Gastrocnemius medialis (tissue), 4 donors: ENCODE results near the gene HTATSF1.

Source experiments
- POLR2A ChIP-seq, 2 donors: fragments of 450-650 bp; IDR thresholded peaks; one replicate each; pipeline ENCODE4 v1.6.1; 2017; ENCODE audit warnings: antibody characterized with exemption in 2 of 2, mild to moderate bottlenecking in 2 of 2, moderate library complexity in 2 of 2
- TF ChIP-seq, protein P1 (sequence below), 5 experiments: fragments of 450-650 bp in 3 of 5; fragments of 200-600 bp in 2 of 5; sonication (generic) in 2 of 5; IDR thresholded peaks in 4 of 5; conservative IDR thresholded peaks in 1 of 5; 1 replicate in 4 of 5; 2 replicates in 1 of 5; pipeline ENCODE4 v1.5.1; 2016 to 2019; ENCODE audit warnings: antibody characterized with exemption in 5 of 5, mild to moderate bottlenecking in 3 of 5, moderate library complexity in 3 of 5

DNA sequence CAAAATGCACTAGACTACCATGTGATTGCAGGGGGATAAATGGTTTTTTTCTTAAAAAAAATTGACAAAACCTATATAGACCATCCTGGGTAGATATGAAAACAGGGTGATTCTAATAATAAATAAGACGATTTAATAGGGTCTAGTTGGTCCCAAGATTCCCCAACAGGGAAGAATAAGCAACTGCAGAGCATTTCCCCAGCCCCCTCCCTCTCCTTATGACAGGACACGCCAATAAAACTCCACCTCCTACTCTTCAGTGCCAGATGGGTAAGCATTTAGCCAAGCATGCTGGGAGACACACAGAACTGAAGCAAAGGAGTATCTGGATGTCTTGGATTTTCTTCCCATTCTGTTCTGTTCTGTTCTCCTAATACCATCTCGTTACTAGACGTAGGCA is 9.7 kb upstream of the HTATSF1 start, which contains the start of gene BRS3:
- TF ChIP-seq, protein P1, sequence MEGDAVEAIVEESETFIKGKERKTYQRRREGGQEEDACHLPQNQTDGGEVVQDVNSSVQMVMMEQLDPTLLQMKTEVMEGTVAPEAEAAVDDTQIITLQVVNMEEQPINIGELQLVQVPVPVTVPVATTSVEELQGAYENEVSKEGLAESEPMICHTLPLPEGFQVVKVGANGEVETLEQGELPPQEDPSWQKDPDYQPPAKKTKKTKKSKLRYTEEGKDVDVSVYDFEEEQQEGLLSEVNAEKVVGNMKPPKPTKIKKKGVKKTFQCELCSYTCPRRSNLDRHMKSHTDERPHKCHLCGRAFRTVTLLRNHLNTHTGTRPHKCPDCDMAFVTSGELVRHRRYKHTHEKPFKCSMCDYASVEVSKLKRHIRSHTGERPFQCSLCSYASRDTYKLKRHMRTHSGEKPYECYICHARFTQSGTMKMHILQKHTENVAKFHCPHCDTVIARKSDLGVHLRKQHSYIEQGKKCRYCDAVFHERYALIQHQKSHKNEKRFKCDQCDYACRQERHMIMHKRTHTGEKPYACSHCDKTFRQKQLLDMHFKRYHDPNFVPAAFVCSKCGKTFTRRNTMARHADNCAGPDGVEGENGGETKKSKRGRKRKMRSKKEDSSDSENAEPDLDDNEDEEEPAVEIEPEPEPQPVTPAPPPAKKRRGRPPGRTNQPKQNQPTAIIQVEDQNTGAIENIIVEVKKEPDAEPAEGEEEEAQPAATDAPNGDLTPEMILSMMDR (IDR thresholded peaks at IDR 0.05 in 4 of 5, conservative IDR thresholded peaks at IDR 0.05 in 1 of 5): no peak
- no peak for TF ChIP-seq POLR2A (IDR thresholded peaks at IDR 0.05)
